ENCODE measurements around the gene RBMY1B. TPM values are rescaled to one million over a fixed set of nuclear protein-coding genes. Genes with fewer than 3 reads are reported as not detected.
"Not testable (repeated sequence)": the region's sequence is repeated elsewhere in the genome, so short reads cannot be mapped to it uniquely, and the experiment has no call there.

RBMY1B gene
- not detected for total RNA-seq
- long read RNA-seq = 0 reads

- intact Hi-C loops (cut with micrococcal nuclease); ATAC-seq; DNase-seq: not testable (repeated sequence)
Observed at GRCh38 chrY:21511038-21511437, at the start of gene RBMY1B. TSS of gene RBMY1B (plus strand) at chrY:21511338. CDS start at chrY:21513351, 2,013 bp downstream.

GRCh38 chrY:21462915-21463314 is 48.2 kb upstream of the RBMY1B start:
- not testable (repeated sequence) for ATAC-seq, DNase-seq

GRCh38 chrY:21482967-21483366 is 28.2 kb upstream of the RBMY1B start:
- intact Hi-C loops (cut with micrococcal nuclease) = no loop called here
- ATAC-seq (peak; percentile 73), DNase-seq (no peak)

More at GRCh38 chrY:21462915-21463314, 48.2 kb upstream of the RBMY1B start:
- intact Hi-C loops (cut with micrococcal nuclease) = not testable (repeated sequence)

GRCh38 chrY:21534579-21534978 is 23.4 kb downstream of the RBMY1B start, which contains the start of gene RBMY1A1:
TSS of gene RBMY1A1 (plus strand) at chrY:21534879. CDS start at chrY:21536892, 2,013 bp downstream.
- ATAC-seq; DNase-seq; intact Hi-C loops (cut with micrococcal nuclease): not testable (repeated sequence)

- intact Hi-C loops (cut with micrococcal nuclease); DNase-seq; ATAC-seq: not testable (repeated sequence)
Observed at GRCh38 chrY:21559316-21559984, 48.3 kb downstream of the RBMY1B start.

Other genes starting within 250 kb of the RBMY1B start
- not detected for gene RBMY1A1, start 23.5 kb downstream of the RBMY1B start, total RNA-seq

All from left ventricle myocardium superior (tissue), 1 donor.